ENCODE results near the gene ANKS1A.
A peak's percentile ranks its signal among the peaks of the same experiment; 100 is the strongest.

The ANKS1A gene

GRCh38 chr6:34961574-34961973, 72.5 kb downstream of the ANKS1A start:
- no peak overlapping the region for H3K4me3 ChIP-seq (ENCODE audit: low read depth, low read length)
- in situ Hi-C loops (cut with HindIII; ENCODE audit: low sequenced_read_pairs) = no loop called here
- TF ChIP-seq CTCF (IDR thresholded peaks at IDR 0.05; ENCODE audit: low read depth, low read length, missing control alignments) = no peak
- DNase-seq (ENCODE audit: low read depth) = no peak

GRCh38 chr6:34964564-34964963, 75.5 kb downstream of the ANKS1A start:
- H3K4me3 ChIP-seq (ENCODE audit: low read depth, low read length) = no peak overlapping the region
- DNase-seq (ENCODE audit: low read depth) = peak; percentile 55
- TF ChIP-seq CTCF (IDR thresholded peaks at IDR 0.05; ENCODE audit: low read depth, low read length, missing control alignments) = no peak
- in situ Hi-C loops (cut with HindIII; ENCODE audit: low sequenced_read_pairs) = no loop called here

GRCh38 chr6:34967461-34967860, 78.4 kb downstream of the ANKS1A start:
- no peak overlapping the region for H3K4me3 ChIP-seq (ENCODE audit: low read depth, low read length)
- no peak for TF ChIP-seq CTCF (IDR thresholded peaks at IDR 0.05; ENCODE audit: low read depth, low read length, missing control alignments)
- in situ Hi-C loops (cut with HindIII; ENCODE audit: low sequenced_read_pairs) = no loop called here
- DNase-seq (ENCODE audit: low read depth) = no peak

- no peak for DNase-seq (ENCODE audit: low read depth)
- no peak overlapping the region for H3K4me3 ChIP-seq (ENCODE audit: low read depth, low read length)
- in situ Hi-C loops (cut with HindIII; ENCODE audit: low sequenced_read_pairs) = no loop called here
- no peak for TF ChIP-seq CTCF (IDR thresholded peaks at IDR 0.05; ENCODE audit: low read depth, low read length, missing control alignments)
These were observed 80.7 kb downstream of the ANKS1A start for GRCh38 chr6:34969662-34970265.

GRCh38 chr6:34970488-34970887, 81.4 kb downstream of the ANKS1A start:
- DNase-seq (ENCODE audit: low read depth) = no peak
- TF ChIP-seq CTCF (IDR thresholded peaks at IDR 0.05; ENCODE audit: low read depth, low read length, missing control alignments) = no peak
- H3K4me3 ChIP-seq (ENCODE audit: low read depth, low read length) = no peak overlapping the region
- in situ Hi-C loops (cut with HindIII; ENCODE audit: low sequenced_read_pairs) = no loop called here

GRCh38 chr6:34970957-34971356, 81.9 kb downstream of the ANKS1A start:
- H3K4me3 ChIP-seq (ENCODE audit: low read depth, low read length) = no peak overlapping the region
- in situ Hi-C loops (cut with HindIII; ENCODE audit: low sequenced_read_pairs) = no loop called here
- TF ChIP-seq CTCF (IDR thresholded peaks at IDR 0.05; ENCODE audit: low read depth, low read length, missing control alignments) = no peak
- no peak for DNase-seq (ENCODE audit: low read depth)

All from astrocyte of the cerebellum (primary cell).